GM12878 (cell line): ENCODE measurements around the gene TMOD3. TPM values are rescaled to one million over a fixed set of nuclear protein-coding genes. Genes with fewer than 3 reads are reported as not detected.

ENCODE experiments used
- ATAC-seq: fragments of 200-7000 bp; cut with Tn5 transposase; 3 replicates; pipeline ENCODE4 v1.9.1; 2020; ENCODE audit warnings: mild to moderate bottlenecking, moderate library complexity
- BruUV-seq: library from RNA; stranded (reverse); fragments of 400-500 nt; replicated peaks from 2 replicates; lab custom pipeline; 2021; lab: Mats Ljungman, UMichigan
- CTCF ChIA-PET: fragments of 300-600 bp; sonication (Branson Sonifier 250); formaldehyde crosslinking; extraction: SDS; loops from one replicate; lab custom pipeline; 2021; ENCODE audit warnings: inconsistent platforms; lab: Yijun Ruan, JAX
- POLR2A ChIA-PET: fragments of 350-600 bp; formaldehyde crosslinking; extraction: SDS; loops from one replicate; lab custom pipeline; 2021; ENCODE audit warnings: inconsistent platforms; lab: Charles Lee
- RAD21 ChIA-PET: fragments of 300-600 bp; sonication (Branson Sonifier 250); formaldehyde crosslinking; loops from one replicate; lab custom pipeline; 2023; ENCODE audit warnings: antibody characterized with exemption; ENCODE audit not compliant: unreplicated experiment; lab: Charles Lee
- SMC1A ChIA-PET: fragments of 300-600 bp; sonication (Branson Sonifier 250); formaldehyde crosslinking; loops from one replicate; lab custom pipeline; 2023; ENCODE audit not compliant: unreplicated experiment, uncharacterized antibody; lab: Charles Lee
- DNase-seq: peaks from one replicate; pipeline ENCODE4 v3.0.0-alpha.2; 2011; ENCODE audit warnings: low read depth, low spot score
- FAIRE-seq: peaks from 3 replicates; lab custom pipeline; 2011; peaks lifted over from hg19 to GRCh38; lab: Jason Lieb, UNC
- H2AFZ ChIP-seq: 2 replicates; pipeline ENCODE4 v1.6.0; 2011; ENCODE audit warnings: low read depth, low read length, control low read depth; ENCODE audit not compliant: control insufficient read depth
- H3K27ac ChIP-seq: 2 replicates; pipeline ENCODE4 v1.5.1; 2011; ENCODE audit warnings: control low read depth; ENCODE audit not compliant: control insufficient read depth, insufficient read depth
- H3K27me3 ChIP-seq, 2 experiments: replicated peaks in 1 of 2; 2 replicates each; pipeline versions ENCODE4 v1.6.0 to v1.6.1; 2011; ENCODE audit warnings: low read length in 1 of 2; ENCODE audit not compliant: control insufficient read depth in 2 of 2, insufficient read depth in 2 of 2
- H3K36me3 ChIP-seq, 2 experiments: 2 replicates each; pipeline ENCODE4 v1.5.1; 2011; ENCODE audit warnings: low read length in 1 of 2; ENCODE audit not compliant: control insufficient read depth in 2 of 2, insufficient read depth in 2 of 2
- H3K4me1 ChIP-seq: 2 replicates; pipeline ENCODE4 v1.6.1; 2011; ENCODE audit warnings: mild to moderate bottlenecking, low read length, moderate library complexity, mixed read lengths; ENCODE audit not compliant: control insufficient read depth, insufficient read depth
- H3K4me2 ChIP-seq: 2 replicates; pipeline ENCODE4 v1.6.0; 2011; ENCODE audit warnings: control low read depth; ENCODE audit not compliant: control insufficient read depth, insufficient read depth
- H3K4me3 ChIP-seq: fragments of 200-600 bp; sonication (generic); 2 replicates; pipeline ENCODE4 v1.5.1; 2016
- H3K79me2 ChIP-seq: 2 replicates; pipeline ENCODE4 v1.6.0; 2011; ENCODE audit warnings: low read length; ENCODE audit not compliant: control insufficient read depth, insufficient read depth
- H3K9ac ChIP-seq: 2 replicates; pipeline ENCODE4 v1.8.0; 2011; ENCODE audit warnings: low read length, control low read depth, mixed read lengths; ENCODE audit not compliant: control insufficient read depth, insufficient read depth
- H3K9me3 ChIP-seq: replicated peaks from 3 replicates; pipeline ENCODE4 v1.5.1; 2011; ENCODE audit warnings: mild to moderate bottlenecking, low read length; ENCODE audit not compliant: control insufficient read depth, insufficient read depth
- H4K20me1 ChIP-seq: 2 replicates; pipeline ENCODE4 v1.6.0; 2011; ENCODE audit not compliant: control insufficient read depth, insufficient read depth
- ATF7 ChIP-seq: fragments of 450-650 bp; IDR thresholded peaks from 2 replicates; pipeline ENCODE4 v1.6.1; 2016; ENCODE audit warnings: low read depth, mild to moderate bottlenecking
- DPF2 ChIP-seq: fragments of 450-650 bp; IDR thresholded peaks from 2 replicates; pipeline ENCODE4 v1.6.1; 2017; ENCODE audit warnings: mild to moderate bottlenecking
- FOXM1 ChIP-seq: IDR thresholded peaks from 2 replicates; pipeline ENCODE4 v1.6.1; 2012; ENCODE audit warnings: low read depth, mild to moderate bottlenecking, inconsistent platforms, low read length, moderate library complexity
- HDAC6 ChIP-seq: fragments of 200-600 bp; sonication (generic); IDR thresholded peaks from one replicate; pipeline ENCODE4 v1.8.0; 2017; ENCODE audit warnings: antibody characterized with exemption; ENCODE audit not compliant: unreplicated experiment
- MAX ChIP-seq: IDR thresholded peaks from 2 replicates; pipeline ENCODE4 v1.6.1; 2012; ENCODE audit warnings: low read depth, low read length, improper control_type of control experiment
- MTA3 ChIP-seq: IDR thresholded peaks from 2 replicates; pipeline ENCODE4 v1.6.1; 2012; ENCODE audit warnings: low read length, inconsistent platforms, borderline replicate concordance
- NFYB ChIP-seq: IDR thresholded peaks from 2 replicates; pipeline ENCODE4 v1.6.1; 2011; ENCODE audit warnings: low read depth, mild to moderate bottlenecking, low read length, improper control_type of control experiment, moderate library complexity; ENCODE audit not compliant: insufficient read depth
- PAX5 ChIP-seq: IDR thresholded peaks from 2 replicates; pipeline ENCODE4 v1.6.1; 2011; ENCODE audit warnings: low read depth, low read length, borderline replicate concordance
- STAT1 ChIP-seq: fragments of 450-650 bp; conservative IDR thresholded peaks from 2 replicates; pipeline ENCODE4 v1.6.1; 2014; ENCODE audit warnings: antibody characterized with exemption, mild to moderate bottlenecking
- STAT3 ChIP-seq: IDR thresholded peaks from 2 replicates; pipeline ENCODE4 v1.6.1; 2011; ENCODE audit warnings: low read depth, low read length, improper control_type of control experiment
- TBL1XR1 ChIP-seq: IDR thresholded peaks from 2 replicates; pipeline ENCODE4 v1.6.1; 2012; ENCODE audit warnings: low read depth, low read length, improper control_type of control experiment
- ZNF687 ChIP-seq: fragments of 450-650 bp; IDR thresholded peaks from 2 replicates; pipeline ENCODE4 v1.6.1; 2017; ENCODE audit warnings: mild to moderate bottlenecking, moderate library complexity
- WGBS: methylation state at CpG from one replicate; pipeline ENCODE4 v1.1.6; 2016; ENCODE audit warnings: low lambda C conversion rate; ENCODE audit not compliant: insufficient replicate concordance, insufficient coverage; ENCODE audit errors: missing lambda C conversion rate; 5-methylcytosine and 5-hydroxymethylcytosine counted together
- in situ Hi-C: fragments of 300-500 bp; cut with MboI; formaldehyde crosslinking; loops from 9 replicates; pipeline ENCODE4 v1.14.3; 2018; ENCODE audit warnings: mixed read lengths
- intact Hi-C: fragments of 100-400 bp; cut with micrococcal nuclease; formaldehyde crosslinking; loops from one replicate; pipeline ENCODE4 v1.14.2; 2022; ENCODE audit not compliant: unreplicated experiment
- polyA plus RNA-seq, 11 experiments: library from polyadenylated mRNA; depleted of rRNA in 4 of 11; unstranded in 6 of 11; stranded (reverse) in 5 of 11; fragments of >200 nt; fragmentation: Nextera tagmentation in 4 of 11; fragmentation: Illumina TruSeq in 1 of 11; extraction: Ambion mirVana in 4 of 11; extraction: Trizol in 1 of 11; gene quantifications; 1 replicate in 1 of 11; 2 replicates in 10 of 11; pipeline versions ENCODE4 v1.2.1 to v1.2.3, GENCODE V29; 2011 to 2016; ENCODE audit warnings: inconsistent platforms in 2 of 11, missing spikeins in 2 of 11, low read depth in 1 of 11
- total RNA-seq, 4 experiments: library from RNA; depleted of rRNA in 3 of 4; stranded (reverse); fragments of >200 nt in 3 of 4; fragmentation: Illumina TruSeq in 1 of 4; extraction: Trizol in 1 of 4; gene quantifications; 2 replicates each; pipeline versions ENCODE4 v1.2.1 to v1.2.3, GENCODE V29; 2013 to 2021

The TMOD3 gene
- total and polyA plus RNA-seq, 10 of the 15 experiments (the other 5 are each of a cell fraction or from before 2014, with no cell fraction given), result 5.2 to 39.4 (median 22.5) TPM

- no peak overlapping the region for H3K9ac ChIP-seq
- DNase-seq (no peak), ATAC-seq (no peak), FAIRE-seq (no peak)
- no peaks in the 10 kb centered on the region for H3K27me3 ChIP-seq
- no TSS peak for BruUV-seq
- 99% methylated on average over 2 of the region's 2 CpGs for WGBS
- no peak overlapping the region for H3K27ac ChIP-seq
- ChIA-PET SMC1A (interaction anchor here (0.6 to 1.2 kb wide), 2 partner anchors 13 to 36 kb away, joined by 3 to 4 read pairs; no protein-coding TSS in a partner anchor), POLR2A (no interaction called here), CTCF (no interaction called here), RAD21 (no interaction called here)
- no peaks in the 10 kb centered on the region for H3K9me3 ChIP-seq
- no peak for TF ChIP-seq ZNF687
- no peak for TF ChIP-seq MTA3
- no peak for TF ChIP-seq NFYB
- TF ChIP-seq STAT1, result no peak
- TF ChIP-seq TBL1XR1, result no peak
- no peak for TF ChIP-seq MAX
- TF ChIP-seq PAX5, result no peak
- TF ChIP-seq DPF2, result no peak
- TF ChIP-seq HDAC6, result no peak
- TF ChIP-seq FOXM1, result no peak
- TF ChIP-seq ATF7, result no peak
- no peak for TF ChIP-seq STAT3
- no peaks in the 10 kb centered on the region for H3K36me3 ChIP-seq
- no peaks in the 10 kb centered on the region for H3K79me2 ChIP-seq
- intact Hi-C loops (no loop called here), in situ Hi-C loops (no loop called here)
- no peaks in the 10 kb centered on the region for H4K20me1 ChIP-seq
- no peak overlapping the region for H3K4me3 ChIP-seq
- no peak overlapping the region for H2AFZ ChIP-seq
- no peaks in the 10 kb centered on the region for H3K4me1 ChIP-seq
- H3K4me2 ChIP-seq, result no peak overlapping the region
Observed at GRCh38 chr15:51812598-51812997, 16.9 kb upstream of the TMOD3 start.
